GM18517 (cell line): ENCODE data around the gene ZNF598.

Experiments used
- ATAC-seq: cut with Tn5 transposase; IDR thresholded peaks from one replicate; pipeline ENCODE4 v1.9.1; 2021; ENCODE audit warnings: mild to moderate bottlenecking, moderate library complexity; ENCODE audit not compliant: unreplicated experiment

Gene ZNF598

DNA sequence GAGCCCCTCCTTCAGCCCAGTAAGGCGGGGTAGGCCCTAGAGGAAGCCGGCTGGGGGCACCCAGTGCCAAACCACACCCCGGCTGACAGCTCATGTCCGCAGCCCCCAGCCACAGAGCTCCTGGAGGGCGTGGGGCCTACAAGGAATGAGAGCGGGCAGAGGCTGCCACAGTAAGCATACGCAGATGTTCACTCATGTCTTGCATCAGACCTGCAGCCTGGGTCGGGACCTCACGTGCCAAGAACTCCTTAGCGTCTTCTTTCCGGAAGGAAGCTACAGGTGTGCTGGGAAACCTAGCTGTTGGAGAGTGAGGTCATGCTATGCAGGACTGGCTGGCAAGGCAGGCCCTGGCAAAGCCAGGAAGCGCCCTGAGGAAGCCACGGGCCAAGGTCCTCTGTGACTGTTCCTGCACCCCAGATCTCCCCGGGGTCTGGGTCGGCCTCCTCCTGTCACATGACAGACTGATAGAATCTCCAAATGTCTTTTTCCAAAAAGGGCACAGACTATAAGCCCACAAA lies 1.6 kb downstream of the ZNF598 start:
- ATAC-seq: no peak

DNA sequence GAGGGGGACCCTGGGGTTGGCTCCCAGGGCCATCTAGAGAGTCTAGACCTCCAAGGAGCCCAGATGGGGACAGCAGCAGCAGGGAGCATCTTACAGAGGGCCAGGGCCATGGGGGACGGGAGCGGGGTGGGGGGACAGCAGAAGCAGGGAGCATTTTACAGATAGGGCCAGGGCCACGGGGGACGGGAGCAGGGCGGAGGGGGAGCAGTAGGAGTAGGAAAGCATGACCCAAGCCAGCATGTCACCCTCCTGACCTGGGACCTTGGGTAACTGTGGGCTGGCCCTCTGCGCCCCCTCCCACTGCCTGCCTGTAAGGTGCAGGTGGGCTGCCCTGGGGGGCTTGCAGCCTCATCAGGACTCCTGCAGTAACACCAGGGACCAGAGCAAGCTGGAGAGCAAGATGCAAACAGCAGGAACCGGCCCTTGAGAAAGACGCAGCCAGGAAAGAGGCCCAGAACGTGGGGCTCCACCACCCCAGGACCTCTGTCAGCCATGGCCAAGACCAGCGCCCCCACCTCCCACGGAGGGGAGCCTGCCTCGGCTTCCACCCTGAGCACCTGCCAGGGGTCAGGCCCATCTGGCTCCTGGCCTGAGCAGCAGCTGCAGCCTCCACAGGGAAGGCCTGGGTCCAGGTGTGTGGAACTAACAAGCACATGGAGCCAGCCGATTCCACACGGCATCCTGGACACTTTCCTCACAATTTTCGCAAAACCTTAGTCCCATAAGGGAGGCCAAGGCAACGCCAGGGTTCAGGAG lies 2.4 kb downstream of the ZNF598 start:
- no peak for ATAC-seq

DNA sequence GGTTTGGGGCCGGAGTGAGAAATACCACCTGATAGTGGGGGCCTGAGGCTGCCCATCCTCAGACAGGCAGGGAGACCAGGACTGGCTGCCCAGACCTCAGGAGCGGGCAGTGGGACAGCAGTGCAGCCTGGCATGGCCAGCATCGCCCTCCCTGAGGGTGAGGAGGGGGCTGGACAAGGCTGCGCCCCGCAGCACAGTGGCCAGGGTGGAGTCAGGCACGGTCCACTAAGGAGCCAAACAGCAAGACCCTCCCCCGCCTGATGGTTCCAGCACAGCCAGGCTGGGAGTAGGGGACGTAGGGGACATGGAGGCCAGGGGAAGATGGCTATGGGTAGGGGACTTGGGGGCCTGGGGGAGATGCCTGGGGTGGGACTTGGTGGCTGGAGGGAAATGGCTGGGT lies 3.3 kb downstream of the ZNF598 start:
- ATAC-seq: no peak

DNA sequence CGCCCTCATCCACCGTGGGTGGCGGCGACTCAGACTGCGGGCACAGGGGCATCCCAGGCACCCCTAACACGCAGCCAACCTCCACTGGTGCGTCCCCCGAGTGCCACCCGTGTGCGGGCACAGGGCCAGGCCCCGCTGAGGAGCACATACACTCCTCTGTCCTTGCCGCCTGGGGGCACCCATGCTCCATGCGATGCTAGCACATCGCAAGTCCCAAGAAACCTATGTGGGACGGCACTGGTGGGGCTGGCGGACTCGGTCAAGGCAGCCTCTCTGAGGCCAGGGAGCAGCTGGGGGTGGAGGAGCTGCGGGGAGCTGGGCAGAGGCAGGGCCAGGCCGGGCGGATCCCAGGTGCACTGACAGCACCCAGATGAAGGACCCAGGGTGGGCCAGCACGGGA lies 4.0 kb downstream of the ZNF598 start:
- no peak for ATAC-seq

DNA sequence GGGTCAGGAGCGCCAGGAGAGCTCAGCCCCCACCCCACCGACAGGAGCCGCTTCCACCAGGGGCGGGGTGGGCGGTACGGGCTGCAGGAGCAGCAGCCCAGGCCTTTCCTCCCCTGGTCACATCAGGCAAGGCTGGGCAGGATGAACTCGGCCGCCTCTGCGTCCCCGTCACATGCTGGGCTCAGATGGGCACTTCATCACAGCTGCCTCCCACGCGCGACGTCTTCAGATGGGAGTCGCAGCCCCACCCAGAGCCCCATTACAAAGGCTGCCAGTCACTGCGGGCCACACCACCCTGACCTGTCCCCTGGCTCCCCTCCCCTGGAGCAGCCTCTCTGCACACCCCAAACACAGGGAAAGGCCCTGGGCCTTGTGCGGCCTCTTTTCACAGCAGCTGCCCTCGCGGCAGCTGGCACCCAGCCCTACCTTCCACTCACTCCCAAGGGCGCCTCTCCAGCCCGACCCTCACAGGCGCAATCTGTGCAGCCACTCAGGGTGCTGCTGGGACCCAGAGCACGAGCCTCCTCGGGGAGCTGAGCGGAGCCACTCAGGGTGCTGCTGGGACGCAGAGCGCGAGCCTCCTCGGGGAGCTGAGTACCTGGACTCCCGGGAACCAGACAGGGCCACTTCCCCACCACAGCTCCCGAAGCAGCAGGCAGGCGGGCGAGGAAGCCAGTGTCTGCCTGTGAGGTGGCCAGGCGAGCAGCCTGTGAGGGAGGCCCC lies 4.7 kb downstream of the ZNF598 start:
- ATAC-seq: no peak

DNA sequence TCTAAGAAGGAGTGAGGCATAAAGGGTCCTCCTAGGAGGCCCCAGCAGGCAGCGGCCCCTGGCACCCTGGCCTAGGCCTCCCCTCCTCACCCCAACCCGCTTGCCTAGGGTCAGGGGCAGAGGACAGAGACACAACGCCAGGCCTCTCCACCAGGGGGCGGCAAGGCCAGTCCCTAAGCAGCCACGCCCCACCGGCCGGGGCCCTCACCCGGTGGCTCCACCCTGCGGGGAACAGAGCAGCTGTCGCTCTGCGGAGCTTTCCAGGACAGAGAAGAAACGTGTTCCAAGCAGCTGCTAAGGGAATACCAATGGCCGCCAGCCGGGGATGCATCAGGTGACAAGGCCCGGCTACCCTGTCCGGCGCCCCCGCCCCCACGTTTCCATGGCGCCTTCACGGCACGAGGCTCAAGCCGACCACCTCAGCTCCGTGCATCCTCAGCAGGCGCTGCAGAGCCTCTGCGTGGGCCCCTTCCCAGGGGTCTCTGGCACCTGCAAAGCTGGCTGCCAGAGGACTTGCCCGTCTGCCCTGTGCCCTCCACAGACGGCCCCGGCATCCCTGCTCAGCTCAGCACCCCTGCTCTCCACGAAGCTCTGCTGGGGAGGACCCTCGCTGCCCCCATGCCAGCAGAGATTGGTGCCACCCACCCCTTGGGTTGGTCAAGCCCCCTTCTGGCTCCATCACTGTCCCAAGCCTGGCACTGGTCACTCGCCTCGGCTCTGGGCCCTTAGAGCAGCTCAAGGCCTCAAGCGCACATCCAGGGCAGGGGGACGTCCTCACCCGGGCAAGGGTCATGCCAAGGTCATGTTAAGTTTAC lies 5.6 kb downstream of the ZNF598 start:
- ATAC-seq: no peak

DNA sequence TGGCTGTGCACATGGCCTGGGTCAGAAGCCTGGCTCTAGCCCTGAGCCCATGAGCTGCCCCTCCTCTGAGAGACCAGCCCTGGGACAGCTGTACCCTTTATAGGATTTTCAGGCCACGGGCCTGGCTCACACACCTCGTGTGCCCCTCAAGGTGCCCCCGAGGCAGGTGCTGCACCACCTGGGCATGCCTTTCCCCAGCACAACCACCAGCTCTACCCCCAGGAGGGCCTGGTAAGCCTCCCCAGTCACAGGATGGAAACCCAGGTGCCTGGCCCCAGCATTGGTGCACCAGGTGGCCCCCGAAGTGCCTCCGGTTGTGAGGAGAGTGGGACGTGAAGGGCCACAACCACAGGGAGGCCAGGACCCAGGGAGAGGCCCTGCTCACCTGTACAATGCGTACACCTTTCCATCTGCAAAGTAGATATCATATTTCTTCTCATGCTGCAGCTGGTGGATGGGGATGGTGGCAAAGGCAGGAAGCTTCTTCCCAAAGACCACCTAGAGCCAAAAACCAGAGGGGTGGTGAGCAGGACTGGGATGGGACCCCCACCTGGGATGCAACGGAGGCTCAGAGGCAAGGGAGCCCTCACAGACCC lies 6.3 kb downstream of the ZNF598 start:
- ATAC-seq: no peak

DNA sequence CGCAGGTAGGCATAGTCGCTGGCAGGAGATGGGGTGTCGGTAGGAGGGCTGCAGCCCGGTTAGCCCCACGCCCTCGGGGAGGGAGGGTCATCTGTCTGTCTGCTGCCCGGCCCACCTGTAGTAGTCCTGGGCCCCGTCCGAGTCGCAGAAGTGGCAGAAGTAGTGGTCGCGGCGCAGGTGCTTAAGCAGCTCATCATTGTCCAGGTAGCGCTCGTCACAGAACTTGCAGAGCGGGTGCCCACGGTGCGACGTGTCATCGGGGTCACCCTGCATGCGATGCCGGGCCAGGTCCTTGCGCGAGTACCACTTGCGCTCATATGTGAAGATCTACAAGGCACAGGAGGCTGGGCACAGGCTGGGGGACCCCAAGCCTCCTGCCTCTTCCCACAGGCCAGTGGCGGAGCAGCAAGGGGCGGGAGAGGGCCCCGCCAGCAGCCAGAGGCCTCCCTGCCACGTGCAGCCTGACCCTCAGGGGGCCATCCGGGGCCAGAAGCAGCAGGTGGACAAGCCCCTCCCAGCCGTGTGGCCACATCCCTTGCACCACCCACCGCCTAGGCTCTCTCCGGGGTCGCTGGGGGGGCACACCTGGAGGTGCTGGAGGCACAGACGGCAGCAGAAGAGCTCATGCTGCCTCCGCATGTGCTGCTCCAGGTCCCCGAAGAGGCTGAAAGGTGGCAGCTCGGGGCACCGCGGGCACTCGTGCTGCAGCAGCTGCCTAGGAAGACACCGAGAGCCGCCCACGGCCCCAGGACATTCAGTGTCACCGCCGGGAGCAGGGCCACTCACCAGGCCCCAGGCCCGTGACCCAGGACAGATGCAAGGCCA lies 7.0 kb downstream of the ZNF598 start:
- no peak for ATAC-seq

DNA sequence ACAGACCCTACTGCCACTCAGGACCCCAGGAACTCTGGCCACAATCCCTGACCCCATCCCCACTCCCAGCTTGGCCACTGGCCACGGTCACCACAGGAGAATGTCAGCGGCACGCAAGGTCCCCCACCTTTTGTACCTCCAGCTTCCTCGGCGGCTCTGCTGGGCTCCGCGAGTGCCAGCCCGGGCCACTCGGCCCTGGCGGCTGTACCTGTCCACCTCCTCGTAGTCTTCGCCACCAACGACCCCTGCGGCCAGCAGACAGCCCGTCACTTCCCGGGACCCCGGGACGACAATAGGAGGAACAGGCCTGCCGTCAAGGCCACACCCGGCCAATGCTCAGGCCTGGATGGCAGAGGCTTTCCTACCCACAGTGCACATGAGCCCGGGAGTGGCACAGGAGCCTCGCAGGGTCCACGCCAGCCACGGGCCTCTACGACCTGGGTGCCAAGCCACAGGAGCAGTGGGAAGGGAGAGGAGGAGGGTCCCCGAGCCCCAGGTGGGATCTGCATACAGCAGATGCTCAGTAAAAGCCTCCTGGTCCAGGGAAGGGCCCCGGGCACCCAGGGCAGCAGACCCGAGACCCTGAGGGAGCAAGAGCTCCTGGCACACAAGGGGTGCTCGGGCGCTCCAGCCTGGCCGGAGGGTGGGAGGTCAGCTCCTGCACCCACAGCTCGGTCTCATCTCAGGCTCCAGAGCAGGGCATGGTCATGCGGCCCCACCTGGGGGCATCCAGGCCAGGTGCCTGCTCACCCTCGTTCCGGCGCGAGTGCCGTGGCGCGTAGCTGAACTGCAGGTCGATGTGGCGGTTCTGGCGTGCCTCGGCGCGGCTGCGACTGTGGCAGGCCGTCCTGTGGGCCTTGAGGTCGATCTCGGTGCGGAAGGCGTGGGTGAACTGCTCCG lies 7.9 kb downstream of the ZNF598 start:
- no peak for ATAC-seq

DNA sequence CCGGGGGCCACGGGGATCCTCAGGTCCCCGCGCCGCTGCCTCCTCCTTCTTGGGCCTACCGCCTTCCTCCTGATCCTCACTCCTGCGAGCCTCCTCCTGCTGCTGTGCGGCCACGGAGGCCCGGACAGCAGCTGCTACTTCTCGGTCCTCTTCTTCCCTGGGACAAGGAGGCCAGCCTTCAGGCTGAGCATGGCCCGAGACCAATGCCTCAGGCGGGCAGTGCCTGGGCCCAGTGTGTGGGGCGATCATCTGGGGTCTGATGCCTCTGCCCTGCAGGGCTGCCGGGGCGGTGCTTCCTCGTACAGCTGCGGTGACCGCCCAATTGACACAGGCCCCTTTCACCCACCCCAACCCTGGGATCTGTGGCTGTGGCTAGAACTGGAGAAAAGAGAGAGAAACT lies 8.6 kb downstream of the ZNF598 start:
- no peak for ATAC-seq

DNA sequence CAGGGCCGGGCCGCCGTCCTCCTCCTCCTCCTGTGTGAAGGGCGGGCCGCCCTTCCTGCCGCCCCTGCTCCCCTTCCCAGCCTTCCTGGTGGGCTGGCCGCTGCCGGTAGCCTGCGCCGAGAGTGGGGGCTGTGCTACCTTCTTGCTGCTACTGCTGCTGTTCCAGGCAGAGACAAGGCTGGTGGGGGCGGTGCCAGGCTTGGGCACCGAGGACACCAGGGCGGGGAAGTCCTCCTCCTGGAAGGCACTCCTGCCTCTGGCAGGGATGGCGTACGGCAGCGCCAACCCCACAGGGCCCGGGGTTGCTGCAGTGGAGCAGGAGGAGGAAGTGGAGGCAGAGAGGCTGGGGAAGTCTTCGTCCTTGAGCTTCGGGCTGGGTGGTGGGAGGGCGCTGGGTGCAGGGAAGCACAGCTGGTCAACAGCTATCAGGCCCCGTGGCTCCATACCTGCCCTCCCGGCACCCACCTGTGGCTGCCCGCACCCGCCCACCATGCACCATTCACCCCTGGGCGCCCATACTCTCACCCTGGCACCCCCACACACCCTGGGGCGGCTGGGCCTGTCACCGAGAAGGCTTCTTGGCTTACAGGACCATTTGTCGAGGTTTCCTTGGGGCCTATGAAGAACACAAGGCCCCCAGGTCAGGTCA lies 9.6 kb downstream of the ZNF598 start:
- no peak for ATAC-seq

DNA sequence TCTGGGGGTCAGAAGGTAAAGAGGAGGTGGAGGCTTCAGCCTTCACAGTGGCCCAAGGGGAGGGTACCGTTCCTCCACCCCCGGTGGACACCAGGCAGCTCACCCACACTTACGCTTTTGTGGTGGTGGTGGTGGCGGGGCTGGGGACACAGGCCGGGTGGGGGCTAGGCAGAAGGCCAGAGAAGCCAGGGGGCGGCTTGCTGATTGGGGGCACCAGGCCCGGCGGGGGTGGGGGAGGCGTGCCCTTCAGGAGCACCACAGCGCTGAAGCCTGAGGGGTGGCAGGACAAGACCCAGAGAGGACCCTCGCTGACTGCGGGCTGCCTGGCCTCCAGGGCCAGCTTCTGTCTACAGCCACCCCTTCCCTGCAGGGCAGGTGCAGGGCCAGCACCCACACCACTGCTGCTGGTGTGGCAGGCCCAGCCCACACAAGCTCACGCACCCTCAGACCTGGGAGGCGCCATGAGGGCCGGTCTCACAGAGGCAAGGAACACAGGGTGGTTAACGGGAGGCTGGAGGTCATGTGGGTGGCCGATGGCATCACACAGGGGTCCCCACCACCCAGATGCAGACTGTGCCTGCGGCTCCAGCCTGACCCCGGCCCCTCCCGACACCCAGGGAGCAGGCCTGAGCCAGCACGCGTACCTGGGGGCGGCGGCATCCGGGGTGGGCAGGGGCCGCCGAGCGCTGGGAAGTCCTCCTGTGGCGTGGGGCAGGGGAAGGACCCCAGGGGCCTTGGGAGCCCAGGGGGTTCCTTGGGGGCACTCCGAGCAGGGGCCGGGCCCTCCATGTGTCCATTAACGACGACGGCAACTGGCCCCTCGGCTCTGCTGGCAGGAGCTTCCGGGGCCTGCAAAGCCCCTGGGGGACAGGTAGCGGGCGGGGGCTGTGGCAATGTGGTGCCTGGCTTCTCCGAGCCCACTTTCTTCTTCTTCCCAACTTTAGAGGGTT lies 10.5 kb downstream of the ZNF598 start:
- no peak for ATAC-seq

DNA sequence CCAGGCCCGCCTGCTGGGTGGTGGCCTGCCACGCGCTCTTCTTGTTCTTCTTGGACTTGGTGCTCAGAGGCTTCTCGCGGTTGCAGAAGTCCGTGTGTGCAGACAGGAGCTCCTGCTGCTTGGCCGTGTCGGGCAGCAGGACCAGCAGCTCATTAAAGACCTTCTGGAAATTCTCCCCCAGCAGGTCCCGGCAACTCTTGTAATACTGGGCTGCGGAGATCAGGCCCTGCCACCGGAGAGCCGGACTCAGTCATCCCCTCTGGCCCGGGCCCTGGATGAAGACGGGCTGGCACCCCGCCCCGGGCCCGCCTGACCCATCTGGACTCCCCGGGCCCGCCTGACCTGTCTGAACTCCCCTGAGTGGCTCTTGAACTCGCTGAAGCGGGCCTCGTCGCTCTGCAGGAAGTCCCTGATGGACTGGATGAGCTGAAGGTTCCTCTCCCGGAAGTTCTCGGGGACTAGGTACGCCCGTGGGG lies 11.2 kb downstream of the ZNF598 start:
- no peak for ATAC-seq

DNA sequence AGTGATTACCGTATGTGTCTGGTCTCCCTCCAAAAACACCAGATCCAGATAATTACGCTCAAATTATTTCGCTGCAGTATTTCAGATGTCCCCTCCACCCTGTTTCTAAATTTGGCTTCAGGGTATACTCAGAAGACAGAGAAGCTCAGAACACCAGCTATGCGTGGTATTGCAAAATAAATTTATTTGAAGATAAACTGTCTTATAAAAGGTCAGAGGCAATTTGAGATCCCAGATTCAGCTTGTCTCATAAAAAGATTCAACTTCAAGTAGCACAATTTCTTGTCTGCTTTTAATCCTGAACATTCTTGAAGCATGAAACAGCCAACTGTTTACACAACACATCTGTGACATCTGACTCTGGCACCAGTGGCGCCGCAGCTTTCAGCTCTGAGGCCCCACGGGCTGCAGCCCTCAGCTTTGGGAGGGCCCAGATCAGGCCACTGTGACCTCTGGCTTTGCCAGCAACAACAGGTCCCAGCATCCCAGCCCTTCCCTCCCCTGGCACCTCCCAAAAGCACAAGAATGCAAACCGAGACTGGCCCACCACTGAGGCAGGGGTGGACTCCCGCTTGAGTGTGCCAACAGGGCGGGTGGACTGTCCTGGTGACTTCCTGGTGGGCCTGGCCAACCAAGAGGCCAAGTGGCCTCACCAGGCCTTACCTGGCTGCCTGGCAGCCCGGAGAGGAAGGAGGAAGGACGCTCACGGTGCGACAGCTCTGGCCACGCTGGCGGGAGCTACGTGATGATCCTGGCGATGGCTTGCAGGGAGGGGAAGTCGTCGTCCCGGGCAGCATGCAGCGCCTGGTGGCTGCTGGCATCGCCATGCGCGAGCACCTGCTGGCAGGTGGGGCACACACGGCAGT lies 11.9 kb downstream of the ZNF598 start:
- no peak for ATAC-seq

DNA sequence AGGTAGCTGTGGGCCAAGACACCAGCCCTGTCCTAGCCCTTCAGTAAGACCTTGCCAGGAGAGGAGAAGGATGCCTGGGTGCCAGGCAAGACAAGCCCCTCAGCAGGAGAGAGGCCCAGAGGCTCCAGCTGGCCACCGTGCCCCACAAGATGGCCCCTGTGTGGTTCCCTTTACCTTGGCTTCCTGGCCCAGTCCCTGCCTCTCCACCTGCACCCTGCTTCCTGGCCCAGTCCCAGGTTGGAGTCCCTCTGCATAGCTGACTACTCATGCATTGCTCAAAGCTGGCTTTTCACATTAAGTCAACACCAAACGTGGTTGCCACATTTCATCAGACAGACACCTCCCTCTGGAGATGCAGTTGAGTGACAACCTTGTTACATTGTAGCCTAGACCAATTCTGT lies 15.9 kb downstream of the ZNF598 start:
- no peak for ATAC-seq

DNA sequence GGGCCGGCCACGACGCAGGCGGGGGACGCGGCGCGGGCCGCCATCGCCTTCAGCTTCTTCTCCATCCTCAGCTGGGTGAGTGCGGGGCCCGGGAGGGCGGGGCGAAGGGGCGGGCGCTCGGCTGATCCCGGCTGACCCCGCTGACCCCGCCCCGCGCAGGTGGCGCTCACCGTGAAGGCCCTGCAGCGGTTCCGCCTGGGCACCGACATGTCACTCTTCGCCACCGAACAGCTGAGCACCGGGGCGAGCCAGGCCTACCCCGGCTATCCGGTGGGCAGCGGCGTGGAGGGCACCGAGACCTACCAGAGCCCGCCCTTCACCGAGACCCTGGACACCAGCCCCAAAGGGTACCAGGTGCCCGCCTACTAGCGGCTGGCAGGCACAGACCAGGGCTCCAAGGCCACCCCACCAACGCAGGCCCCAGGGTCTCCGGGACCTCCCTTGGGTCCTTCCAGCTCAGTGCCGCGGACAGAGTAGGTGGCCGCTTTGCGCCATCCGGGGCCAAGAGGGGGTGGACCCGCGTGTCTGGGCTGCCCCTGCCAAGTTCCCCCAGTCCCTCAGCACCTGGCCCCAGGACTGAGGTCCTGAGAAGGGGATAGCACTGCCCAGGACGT lies 16.8 kb downstream of the ZNF598 start:
- ATAC-seq: no peak
